ENCODE results near the gene PF4V1.
"Not testable (repeated sequence)": the region's sequence is repeated elsewhere in the genome, so short reads cannot be mapped to it uniquely, and the experiment has no call there.

Gene PF4V1

DNA sequence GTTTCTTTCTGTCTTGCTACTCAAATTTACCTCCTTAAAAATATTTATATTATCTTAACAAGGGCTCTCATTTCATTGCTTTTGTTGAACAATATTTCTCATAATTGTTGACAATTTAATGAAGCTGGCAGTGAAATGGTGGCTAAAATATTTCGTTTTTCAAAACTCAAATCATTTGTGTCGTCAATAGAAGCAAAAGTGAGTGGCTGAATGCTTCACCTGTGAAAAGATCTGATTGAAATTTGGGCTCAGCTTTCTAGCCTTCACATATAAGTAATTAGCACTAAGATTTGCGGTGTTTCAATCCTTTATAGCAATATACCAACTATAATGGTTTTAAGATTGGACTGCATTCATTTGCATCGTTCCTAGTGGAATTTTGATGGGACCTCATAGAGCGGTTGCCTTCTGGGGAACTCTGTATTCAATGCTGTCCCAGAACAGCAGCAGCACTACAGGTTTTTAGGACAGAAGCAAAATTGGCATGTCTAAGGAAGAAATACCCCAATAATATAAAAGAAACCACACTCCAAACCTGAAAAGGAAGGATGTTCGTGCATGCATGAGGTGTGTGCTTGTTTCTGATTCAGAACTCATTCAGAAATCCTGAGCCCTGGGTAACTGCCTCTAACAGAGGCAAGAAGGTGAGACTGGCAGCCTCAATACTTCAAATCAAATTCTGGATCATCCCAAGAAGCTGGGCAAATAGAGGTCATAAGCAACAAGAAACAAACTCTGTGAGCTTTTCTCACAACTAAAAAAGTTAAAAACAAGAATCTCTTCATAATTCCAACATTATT lies 18.6 kb downstream of the PF4V1 start:
- no peak for DNase-seq

DNA sequence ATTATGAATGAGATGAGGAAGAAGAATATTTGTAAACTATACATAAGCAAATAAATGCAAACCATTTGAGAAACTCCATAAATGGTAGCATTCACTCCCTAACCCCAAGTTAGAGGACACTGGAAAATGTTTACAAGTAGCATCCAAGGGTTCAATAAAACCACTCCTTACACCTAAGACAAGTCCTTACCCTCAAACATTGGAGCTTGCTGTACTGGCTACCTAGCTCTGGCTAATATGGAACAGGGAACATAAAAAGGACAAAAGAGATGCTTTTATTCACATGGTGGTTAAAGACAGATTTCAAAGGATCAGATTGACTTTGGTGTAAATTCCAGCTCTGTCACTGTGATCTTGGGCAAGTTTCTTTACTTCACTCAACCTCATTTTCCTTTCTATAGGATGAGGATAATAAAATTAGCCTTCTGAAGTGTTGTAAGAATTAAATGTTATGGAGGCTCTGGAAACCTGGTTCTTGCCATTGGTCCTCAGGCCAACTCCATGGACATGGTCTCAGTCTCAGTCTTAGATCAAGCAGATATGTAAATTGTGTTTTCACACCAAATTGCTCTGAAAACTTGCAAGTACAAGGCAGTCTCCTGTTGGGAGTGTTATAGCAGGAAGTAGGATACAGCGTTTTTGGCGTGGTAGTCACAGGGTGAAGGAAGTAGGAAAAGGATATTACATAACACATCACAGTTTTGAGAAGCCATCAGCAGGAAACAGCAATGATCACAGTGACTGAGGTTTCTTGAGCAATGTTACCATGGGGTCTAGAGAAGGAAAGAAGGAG lies 19.4 kb downstream of the PF4V1 start:
- DNase-seq = no peak

DNA sequence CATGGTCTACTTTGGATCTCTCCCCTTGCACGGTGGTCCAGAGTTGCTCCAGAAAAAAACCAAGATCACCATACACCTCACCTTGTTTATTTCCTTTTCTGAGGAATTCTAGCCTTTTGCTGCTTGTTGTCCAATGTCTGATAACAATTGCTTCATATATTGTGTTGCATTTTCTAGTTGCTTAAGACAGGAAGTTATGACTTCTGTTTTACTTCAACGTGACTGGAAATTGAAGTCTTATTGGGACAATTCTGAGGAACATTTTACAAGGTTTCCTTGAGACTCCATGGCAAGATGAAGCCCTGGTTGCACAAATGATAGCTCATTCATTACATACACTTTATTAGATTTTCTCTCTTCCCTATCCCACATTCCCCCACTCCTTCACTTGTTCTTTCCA lies 21.3 kb downstream of the PF4V1 start:
- DNase-seq = no peak

DNA sequence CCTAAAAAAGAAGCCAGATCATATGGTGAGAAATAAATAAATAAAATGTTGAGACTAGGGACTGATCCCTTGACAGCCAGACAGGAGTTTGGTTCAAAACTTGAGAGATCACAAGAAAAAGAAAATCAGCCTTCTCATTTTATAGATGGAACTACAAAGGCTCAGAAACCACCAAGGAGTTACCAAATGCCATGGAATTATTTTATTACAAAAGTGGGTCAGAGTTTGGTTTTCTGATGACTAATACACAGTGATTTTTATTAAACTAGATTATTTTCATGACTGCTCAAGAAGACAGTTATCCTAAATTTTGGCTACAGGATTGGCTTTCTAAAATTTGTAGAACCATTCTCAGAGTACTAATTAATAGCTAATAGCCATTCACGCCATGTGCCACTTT lies 22.3 kb downstream of the PF4V1 start:
- no peak for DNase-seq

DNA sequence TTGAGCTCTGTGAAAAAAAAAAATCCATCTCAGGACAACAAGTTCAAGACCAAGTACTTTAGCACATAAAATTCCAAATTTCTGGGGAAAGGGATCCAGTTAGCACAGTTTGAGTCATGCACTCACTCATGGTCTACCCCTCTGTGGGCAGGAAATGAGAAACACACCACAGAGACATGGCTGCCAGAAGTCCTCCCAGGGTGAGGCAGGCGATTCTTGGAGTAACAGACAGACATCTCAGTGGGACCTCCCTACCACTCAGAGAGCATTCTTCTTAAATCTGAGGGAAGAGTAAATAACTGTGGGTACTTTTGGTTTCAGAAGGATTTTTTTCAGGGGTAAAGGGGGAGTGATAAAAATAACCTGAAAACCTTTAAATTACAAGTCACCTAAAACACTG lies 30.2 kb downstream of the PF4V1 start:
- no peak for DNase-seq

DNA sequence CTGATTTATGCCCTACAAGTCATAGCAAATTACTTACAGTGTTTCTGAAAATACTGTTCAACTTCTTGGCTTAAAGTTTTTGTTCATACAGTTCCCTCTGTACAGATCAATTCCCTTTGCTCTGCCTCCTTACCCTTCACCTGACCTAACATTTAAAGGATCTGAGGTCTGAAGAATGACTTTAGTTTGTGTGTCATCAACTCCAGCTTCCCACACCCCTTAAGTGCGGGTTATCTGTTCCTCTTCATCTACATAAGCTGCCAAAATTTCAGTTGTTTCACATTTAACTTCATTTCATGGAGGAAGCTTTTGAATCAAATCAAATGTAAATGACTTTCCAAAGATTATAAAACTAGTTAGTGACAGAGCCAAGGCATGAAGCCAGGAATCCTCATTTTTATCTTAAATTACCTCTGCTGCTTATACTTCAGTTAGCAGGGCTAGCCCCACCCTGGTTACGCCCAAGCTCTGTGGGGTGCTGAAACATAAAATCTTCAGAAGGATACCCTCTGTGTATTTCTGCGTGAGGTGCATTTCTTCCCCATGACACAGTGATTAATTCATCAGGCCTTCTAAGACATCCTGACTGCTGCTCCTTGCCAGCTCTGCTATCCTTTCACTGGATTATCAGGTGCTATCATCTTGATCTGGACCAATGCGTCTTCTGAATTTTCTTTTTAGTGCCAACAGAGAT lies 32.6 kb downstream of the PF4V1 start:
- no peak for DNase-seq

DNA sequence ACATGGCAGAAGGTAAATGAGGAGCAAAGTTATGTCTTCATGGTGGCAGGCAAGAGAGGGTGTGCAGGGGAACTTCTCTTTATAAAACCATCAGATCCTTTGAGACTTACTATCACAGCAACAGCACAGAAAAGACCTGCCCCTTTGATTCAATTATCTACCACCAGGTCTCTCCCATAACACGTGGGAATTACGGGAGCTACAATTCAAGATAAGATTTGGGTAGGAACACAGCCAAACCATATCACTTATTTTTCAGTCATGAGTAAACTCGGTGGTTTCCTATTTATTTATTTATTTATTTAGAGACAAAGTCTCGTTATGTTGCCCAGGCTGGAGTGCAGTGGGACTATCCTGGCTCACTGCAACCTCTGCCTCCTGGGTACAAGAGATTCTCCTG lies 38.2 kb downstream of the PF4V1 start:
- no peak for DNase-seq

DNA sequence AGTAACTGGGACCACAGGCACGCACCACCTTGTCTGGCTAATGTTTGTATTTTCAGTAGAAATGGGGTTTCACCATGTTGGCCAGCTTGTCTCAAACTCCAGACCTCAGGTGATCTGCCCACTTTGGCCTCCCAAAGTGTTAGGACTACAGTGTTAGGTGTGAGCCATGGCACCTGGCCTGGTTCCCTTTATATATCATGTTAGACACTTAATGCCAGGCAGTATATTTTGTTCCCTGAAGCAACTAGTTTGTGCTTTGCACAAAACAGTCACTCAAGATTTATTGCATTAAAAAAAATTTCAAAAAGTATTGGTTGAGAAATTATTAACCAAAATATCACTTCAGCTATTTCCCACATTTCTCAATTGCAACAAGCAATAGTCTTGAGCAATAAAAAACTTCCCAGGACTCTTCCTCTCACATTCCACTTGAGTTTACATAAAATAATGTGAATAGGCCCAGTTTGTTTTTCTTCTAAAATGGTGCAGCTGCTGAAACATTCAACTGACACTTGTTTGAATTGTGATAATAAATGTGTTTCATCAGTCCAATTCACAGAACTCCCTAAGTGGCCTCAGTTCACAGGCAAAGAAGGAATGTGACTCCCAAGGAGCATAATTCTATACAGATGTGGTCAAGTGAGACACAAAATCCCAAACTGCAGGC lies 38.8 kb downstream of the PF4V1 start:
- DNase-seq = no peak

DNA sequence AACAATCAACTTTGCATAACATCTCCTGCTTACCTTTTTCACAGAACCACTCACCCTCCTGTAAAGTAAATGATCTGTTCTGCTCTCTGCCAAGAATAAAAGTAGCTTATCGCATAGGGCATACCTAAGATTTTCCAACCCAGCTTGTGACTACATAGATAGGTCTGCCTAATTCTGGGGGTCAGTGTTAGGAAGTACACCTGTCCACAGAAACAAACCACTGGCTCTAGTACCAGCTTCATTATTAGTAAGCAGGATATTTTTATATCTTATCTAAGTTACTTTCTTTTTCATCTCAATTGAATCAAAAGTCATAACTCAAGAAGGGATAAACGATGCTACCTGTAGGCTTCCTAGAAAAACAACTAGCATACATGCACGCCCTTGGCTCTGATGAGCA lies 39.9 kb downstream of the PF4V1 start:
- DNase-seq = no peak

DNA sequence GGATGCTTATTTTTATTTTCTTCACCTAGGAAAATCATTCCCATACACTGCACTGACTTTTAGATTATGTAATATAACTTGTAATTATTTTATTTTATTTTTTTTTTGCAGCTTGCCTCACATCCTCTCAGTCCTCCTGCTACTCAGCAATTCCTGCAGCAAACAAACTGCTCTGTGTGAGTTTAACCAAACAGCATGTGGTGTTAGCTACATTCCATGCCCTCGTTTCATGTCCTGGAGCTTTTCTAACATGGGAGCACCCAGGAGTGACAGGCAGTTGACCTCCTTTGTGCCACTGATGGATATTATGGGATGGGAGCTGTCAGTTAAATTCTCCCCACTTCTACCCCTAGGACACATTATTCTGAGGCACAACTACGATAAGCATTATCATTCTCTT lies 40.9 kb downstream of the PF4V1 start:
- no peak for DNase-seq

DNA sequence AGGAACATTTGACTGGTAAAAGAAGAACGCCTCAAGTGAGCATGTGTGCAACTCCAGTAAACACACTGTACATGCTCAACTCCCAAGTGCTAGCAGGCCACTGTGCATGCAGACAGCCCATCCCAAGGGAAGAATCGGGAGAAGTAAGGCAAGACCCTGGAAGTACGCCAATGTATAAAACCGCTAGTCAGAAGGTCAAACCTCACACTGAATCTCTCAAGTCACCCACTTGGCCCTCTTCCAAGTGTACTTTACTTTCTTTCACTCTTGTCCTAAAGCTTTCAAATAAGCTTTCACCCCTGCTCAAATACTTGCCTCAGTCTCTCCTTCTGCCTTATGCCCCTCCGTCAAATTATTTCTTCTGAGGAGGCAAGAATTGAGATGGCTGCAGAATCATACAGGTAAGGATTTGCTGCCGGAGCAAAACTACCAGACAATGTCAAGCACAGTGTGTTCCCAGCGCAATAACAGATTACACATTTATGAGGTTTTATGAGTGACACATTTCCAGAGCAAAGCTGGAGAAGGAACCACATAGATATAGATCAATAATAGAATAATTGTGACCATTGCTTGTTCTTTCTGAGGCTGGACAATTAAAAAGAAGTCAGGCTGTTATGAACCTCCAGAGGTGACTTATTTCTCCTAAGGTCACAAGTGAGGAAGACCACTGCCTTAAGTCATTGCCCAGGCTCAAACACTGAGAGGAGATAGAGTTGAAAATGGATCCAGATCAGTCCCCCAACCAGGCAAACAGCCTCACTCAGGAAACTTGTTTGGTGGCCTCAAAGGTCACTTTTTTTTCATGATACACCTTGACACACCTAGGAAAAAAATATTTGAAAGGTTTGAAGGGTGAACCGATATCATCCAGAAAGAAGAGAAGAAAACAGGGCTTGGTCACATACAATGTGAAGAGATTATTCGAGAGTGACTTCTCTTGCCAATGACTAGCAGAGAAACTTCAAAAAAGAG lies 42.4 kb downstream of the PF4V1 start:
- DNase-seq = no peak

DNA sequence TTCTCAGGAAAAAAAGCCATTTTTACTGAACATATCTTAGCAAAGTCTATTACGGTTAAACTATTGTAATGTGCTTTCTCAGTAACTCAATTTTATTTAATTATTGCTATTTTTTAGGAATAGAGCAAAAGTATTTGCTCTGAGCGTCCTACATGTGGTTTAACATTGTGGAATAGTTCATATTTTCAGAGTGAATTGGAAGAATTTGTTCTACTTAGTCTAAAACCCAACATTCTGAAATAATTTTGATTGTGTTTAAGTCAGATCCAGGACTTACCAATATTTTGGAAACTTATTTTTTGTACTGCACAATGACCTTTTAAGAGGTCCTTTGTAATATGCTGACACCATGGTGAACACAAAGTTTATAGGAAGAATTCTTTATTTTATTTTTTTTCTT lies 43.3 kb downstream of the PF4V1 start:
- DNase-seq = no peak

DNA sequence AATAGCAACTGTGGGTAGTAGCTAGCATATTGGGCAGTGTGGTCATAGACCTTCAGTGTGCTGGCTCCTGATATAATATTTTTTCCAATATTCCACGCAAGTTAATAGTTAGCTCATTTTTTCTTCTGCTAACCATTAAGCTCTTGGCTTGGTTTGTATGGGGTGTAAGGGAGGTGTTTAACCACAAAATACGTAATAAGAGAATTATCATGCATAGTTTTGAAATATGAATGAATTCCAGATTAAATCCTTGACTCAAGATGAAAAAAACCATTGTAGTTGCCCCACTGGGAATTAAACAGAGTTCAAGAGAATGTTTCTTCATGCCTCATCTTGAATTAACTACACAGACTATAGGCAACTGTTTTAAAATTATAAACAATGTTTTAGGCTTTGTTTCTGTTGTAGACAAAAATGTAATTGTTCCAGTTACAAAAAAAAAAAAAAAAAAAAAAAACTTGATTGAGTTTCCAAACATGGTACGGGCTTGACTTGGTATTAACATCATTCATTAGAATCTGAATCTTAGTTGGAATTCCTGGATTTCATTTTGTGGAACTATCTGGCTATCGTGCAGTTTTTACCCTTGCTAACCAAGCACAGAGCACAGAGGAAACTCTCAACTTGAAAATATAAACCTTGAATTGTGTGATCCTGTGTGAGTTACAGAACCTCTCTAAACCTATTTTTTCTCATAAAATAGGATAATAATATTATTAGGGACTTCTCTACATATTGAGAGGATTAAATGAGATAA lies 44.5 kb downstream of the PF4V1 start:
- DNase-seq = no peak

DNA sequence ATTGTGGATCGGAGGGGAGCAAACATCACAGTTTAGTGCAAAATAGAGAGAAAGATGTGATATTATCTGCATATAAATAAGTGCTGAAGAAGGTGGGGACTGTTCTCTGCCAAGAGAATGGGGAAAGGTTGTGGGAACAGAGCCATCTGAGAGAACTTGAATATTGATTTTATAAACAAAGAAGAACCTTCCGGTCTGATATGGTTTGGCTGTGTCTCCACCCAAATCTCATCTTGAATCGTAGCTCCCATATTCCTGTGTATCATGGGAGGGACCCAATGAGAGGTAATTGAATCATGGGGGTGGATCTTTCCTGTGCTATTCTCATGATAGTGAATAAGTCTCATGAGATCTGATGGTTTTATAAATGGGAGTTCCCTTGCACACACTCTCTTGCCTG lies 46.2 kb downstream of the PF4V1 start:
- not testable (repeated sequence) for DNase-seq

DNA sequence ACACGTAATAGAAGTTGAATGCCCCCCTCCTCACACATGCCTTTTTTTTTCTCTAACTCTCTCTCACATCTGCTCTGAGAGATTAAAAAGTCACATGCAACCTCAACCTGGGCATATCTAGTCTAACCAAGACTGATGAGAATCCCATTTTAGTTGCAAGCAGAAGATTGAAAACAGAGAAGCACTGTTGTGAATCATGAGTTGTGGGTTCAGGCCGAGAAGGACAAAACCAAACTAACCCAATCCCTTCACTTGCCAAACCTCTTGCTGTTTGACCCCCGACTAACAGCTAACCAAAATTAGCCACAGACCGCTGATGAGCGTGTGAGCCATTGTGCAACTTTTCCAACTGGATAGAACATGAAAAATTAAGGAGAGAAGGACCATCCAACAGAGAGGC lies 47.9 kb downstream of the PF4V1 start:
- no peak for DNase-seq

DNA sequence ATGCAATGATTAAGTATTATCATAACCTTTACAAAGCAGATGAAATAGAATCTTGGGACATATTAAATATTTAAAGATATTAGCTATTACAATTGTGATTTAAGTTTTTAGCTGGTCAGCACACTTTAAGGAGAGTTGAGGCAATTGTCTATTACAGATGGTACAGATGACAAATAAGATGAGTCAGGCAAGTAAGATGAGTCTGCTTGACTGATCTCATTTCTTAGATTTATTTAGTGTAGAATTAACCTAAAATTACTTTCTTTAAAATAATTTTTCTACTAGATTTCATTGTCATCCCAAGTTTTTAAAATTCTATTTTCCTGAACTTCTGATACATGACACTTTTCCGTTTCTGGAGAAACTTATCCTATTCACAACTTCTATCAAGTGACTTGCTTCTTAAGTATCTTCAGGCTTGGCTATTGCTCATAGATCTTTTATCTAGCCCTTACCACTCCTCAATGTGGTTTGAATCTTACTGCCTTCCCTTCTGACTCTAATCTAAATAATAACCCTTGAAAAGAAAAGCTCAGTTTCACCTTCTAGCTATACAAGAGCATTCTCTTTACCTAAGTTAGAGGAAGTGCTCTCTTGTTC lies 49.0 kb downstream of the PF4V1 start:
- no peak for DNase-seq

DNA sequence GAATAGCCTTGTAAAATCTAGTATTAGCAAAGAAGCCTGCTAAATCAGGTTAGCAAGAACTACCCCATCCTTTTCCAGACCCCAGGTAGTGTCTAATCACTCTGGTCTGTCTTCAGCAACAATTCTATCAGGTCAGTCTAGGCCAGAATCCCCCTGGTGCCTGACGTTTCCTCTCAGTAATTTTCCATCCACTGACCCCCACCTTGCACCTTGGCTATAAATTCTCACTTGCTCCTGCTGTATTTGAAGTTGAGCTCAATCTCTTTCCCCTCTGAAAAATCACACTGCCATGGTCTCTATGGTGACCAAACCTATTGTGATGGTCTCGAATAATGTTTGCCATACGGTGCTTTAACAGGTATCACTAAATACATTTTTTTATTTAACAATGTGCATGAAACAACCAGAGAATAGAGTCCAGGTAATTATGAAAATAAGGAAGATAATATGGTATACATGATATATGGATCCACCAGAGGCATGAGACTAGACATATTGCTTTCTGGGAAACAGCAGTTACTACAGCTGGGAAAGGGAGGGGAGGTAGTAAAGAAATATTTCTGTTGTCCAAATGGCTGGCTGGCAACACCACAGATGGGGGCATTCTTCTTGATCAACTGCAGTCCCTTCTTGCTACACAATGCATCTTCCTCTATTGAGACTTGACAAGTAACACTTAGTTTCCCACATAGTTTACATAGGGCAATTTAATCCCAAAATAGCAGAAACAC lies 49.9 kb downstream of the PF4V1 start:
- no peak for DNase-seq
